Measurements from ENCODE around the gene PDCD1LG2. TPM values are rescaled to one million over a fixed set of nuclear protein-coding genes. Genes with fewer than 3 reads are reported as not detected.

The PDCD1LG2 gene
- polyA plus RNA-seq, 2 donors, result 0.18 to 0.19 TPM

GRCh38 chr9:5612185-5612530 lies 101.8 kb downstream of the PDCD1LG2 start:
- Histone ChIP-seq H3K36me3 (ENCODE audit: control insufficient read depth in 2 of 2, insufficient read depth in 2 of 2, low read length in 1 of 2) (no peaks in the 10 kb centered on the region), H3K9me3 (ENCODE audit: control insufficient read depth in 2 of 2, insufficient read depth in 1 of 2, low read depth in 1 of 2, low read length in 1 of 2) (no peaks in the 10 kb centered on the region), H3K4me3 (ENCODE audit: low read depth in 1 of 2, low read length in 2 of 2) (no peak overlapping the region), H3K27ac (ENCODE audit: low read depth in 2 of 2, low read length in 1 of 2) (no peak overlapping the region), H3K27me3 (ENCODE audit: control insufficient read depth in 1 of 2, insufficient read depth in 2 of 2, low read length in 2 of 2) (no peaks in the 10 kb centered on the region), H3K4me1 (ENCODE audit: control insufficient read depth in 2 of 2, insufficient read depth in 2 of 2, low read length in 1 of 2) (peaks cover 0 to 5% of the 10 kb centered on the region in 2 donors)

- Histone ChIP-seq H3K27ac (ENCODE audit: low read depth in 2 of 2, low read length in 1 of 2) (no peak overlapping the region), H3K4me1 (ENCODE audit: control insufficient read depth in 2 of 2, insufficient read depth in 2 of 2, low read length in 1 of 2) (peaks cover 0 to 2% of the 10 kb centered on the region in 2 donors), H3K9me3 (ENCODE audit: control insufficient read depth in 2 of 2, insufficient read depth in 1 of 2, low read depth in 1 of 2, low read length in 1 of 2) (no peaks in the 10 kb centered on the region), H3K4me3 (ENCODE audit: low read depth in 1 of 2, low read length in 2 of 2) (no peak overlapping the region), H3K36me3 (ENCODE audit: control insufficient read depth in 2 of 2, insufficient read depth in 2 of 2, low read length in 1 of 2) (no peaks in the 10 kb centered on the region), H3K27me3 (ENCODE audit: control insufficient read depth in 1 of 2, insufficient read depth in 2 of 2, low read length in 2 of 2) (no peaks in the 10 kb centered on the region)
- 92 to 95% methylated on average over 4 of the region's 4 CpGs for WGBS, 2 donors
Measured at GRCh38 chr9:5614192-5614591, 103.9 kb downstream of the PDCD1LG2 start.

- Histone ChIP-seq H3K9me3 (ENCODE audit: control insufficient read depth in 2 of 2, insufficient read depth in 1 of 2, low read depth in 1 of 2, low read length in 1 of 2) (no peaks in the 10 kb centered on the region), H3K27me3 (ENCODE audit: control insufficient read depth in 1 of 2, insufficient read depth in 2 of 2, low read length in 2 of 2) (no peaks in the 10 kb centered on the region), H3K4me1 (ENCODE audit: control insufficient read depth in 2 of 2, insufficient read depth in 2 of 2, low read length in 1 of 2) (peaks cover 0 to 2% of the 10 kb centered on the region in 2 donors), H3K36me3 (ENCODE audit: control insufficient read depth in 2 of 2, insufficient read depth in 2 of 2, low read length in 1 of 2) (no peaks in the 10 kb centered on the region), H3K4me3 (ENCODE audit: low read depth in 1 of 2, low read length in 2 of 2) (no peak overlapping the region), H3K27ac (ENCODE audit: low read depth in 2 of 2, low read length in 1 of 2) (no peak overlapping the region)
- WGBS, 2 donors, result 91 to 93% methylated on average over 3 of the region's 3 CpGs
Measured at GRCh38 chr9:5614985-5615384, 104.7 kb downstream of the PDCD1LG2 start.

GRCh38 chr9:5617749-5618148 lies 107.4 kb downstream of the PDCD1LG2 start:
- no peaks in the 10 kb centered on the region for H3K4me1 ChIP-seq (ENCODE audit: control insufficient read depth in 2 of 2, insufficient read depth in 2 of 2, low read length in 1 of 2)
- no peak overlapping the region for H3K4me3 ChIP-seq (ENCODE audit: low read depth in 1 of 2, low read length in 2 of 2)
- H3K9me3 ChIP-seq (ENCODE audit: control insufficient read depth in 2 of 2, insufficient read depth in 1 of 2, low read depth in 1 of 2, low read length in 1 of 2), result no peaks in the 10 kb centered on the region
- no peaks in the 10 kb centered on the region for H3K27me3 ChIP-seq (ENCODE audit: control insufficient read depth in 1 of 2, insufficient read depth in 2 of 2, low read length in 2 of 2)
- H3K27ac ChIP-seq (ENCODE audit: low read depth in 2 of 2, low read length in 1 of 2), result no peak overlapping the region
- H3K36me3 ChIP-seq (ENCODE audit: control insufficient read depth in 2 of 2, insufficient read depth in 2 of 2, low read length in 1 of 2), result no peaks in the 10 kb centered on the region

DNA sequence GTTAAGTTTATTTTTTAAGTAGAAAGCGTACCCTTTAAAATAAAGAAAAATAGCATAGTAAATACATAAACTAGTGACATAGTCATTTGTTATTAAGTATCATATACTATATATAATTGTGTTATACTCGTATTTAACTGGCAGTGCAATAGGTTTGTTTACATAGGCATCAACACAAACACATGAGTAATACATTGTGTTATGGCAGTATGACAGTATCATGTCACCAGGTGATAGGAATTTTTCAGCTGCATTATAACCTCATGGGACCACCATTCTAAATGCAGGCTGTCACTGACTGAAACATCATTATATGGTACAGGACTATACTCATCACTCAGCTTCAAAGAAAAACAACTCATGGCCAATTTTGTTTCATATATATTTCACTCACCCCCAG lies 110.2 kb downstream of the PDCD1LG2 start:
- Histone ChIP-seq H3K4me1 (ENCODE audit: control insufficient read depth in 2 of 2, insufficient read depth in 2 of 2, low read length in 1 of 2) (no peaks in the 10 kb centered on the region), H3K27ac (ENCODE audit: low read depth in 2 of 2, low read length in 1 of 2) (no peak overlapping the region), H3K27me3 (ENCODE audit: control insufficient read depth in 1 of 2, insufficient read depth in 2 of 2, low read length in 2 of 2) (no peaks in the 10 kb centered on the region), H3K4me3 (ENCODE audit: low read depth in 1 of 2, low read length in 2 of 2) (no peak overlapping the region), H3K36me3 (ENCODE audit: control insufficient read depth in 2 of 2, insufficient read depth in 2 of 2, low read length in 1 of 2) (no peaks in the 10 kb centered on the region), H3K9me3 (ENCODE audit: control insufficient read depth in 2 of 2, insufficient read depth in 1 of 2, low read depth in 1 of 2, low read length in 1 of 2) (no peaks in the 10 kb centered on the region)
- 84 to 86% methylated on average over 2 of the region's 2 CpGs for WGBS, 2 donors

Other genes with a start within 250 kb of the PDCD1LG2 start
- gene RLN2, start 205.8 kb upstream of the PDCD1LG2 start, polyA plus RNA-seq, result under 1 TPM; 0.08 to 0.35 TPM
- gene RLN1, start 170.7 kb upstream of the PDCD1LG2 start, polyA plus RNA-seq, result under 1 TPM; 0.21 to 0.33 TPM
- 10 to 100 TPM in 1 of 2 donors, 1 to 10 TPM in 1; 6.7 to 19.7 TPM for gene PLGRKT, start 72.6 kb upstream of the PDCD1LG2 start, polyA plus RNA-seq
- gene CD274, start 60.0 kb upstream of the PDCD1LG2 start, polyA plus RNA-seq, result under 1 TPM; 0.62 to 0.98 TPM
- 1 to 10 TPM; 4.3 to 5.8 TPM for gene RIC1, start 118.6 kb downstream of the PDCD1LG2 start, polyA plus RNA-seq